Heart left ventricle (tissue), 16 donors: ENCODE data around the gene MYO1E. TPM values are rescaled to one million over a fixed set of nuclear protein-coding genes. Genes with fewer than 3 reads are reported as not detected.
A peak's percentile ranks its signal among the peaks of the same experiment; 100 is the strongest.

Source experiments
- ATAC-seq, 4 donors: fragments of 200-7000 bp; cut with Tn5 transposase; one replicate each; pipeline ENCODE4 v1.9.1; 2020 to 2022; ENCODE audit warnings: moderate library complexity in 4 of 4, mild to moderate bottlenecking in 3 of 4, moderate number of reproducible peaks in 1 of 4
- DNase-seq, 5 donors: peaks; one replicate each; pipeline ENCODE4 v3.0.0-alpha.2; 2020
- H3K27ac ChIP-seq, 12 donors: fragments of 200-600 bp; sonication (generic) in 4 of 12; one replicate each; pipeline versions ENCODE4 v1.5.0 to v1.8.0; 2016 to 2022; ENCODE audit warnings: mild to moderate bottlenecking in 2 of 12
- H3K27me3 ChIP-seq, 9 donors: fragments of 200-600 bp; sonication (generic) in 2 of 9; one replicate each; pipeline versions ENCODE4 v1.5.1 to v1.8.0; 2016 to 2022; ENCODE audit warnings: mild to moderate bottlenecking in 3 of 9
- H3K36me3 ChIP-seq, 9 donors: fragments of 200-600 bp; sonication (generic) in 2 of 9; one replicate each; pipeline versions ENCODE4 v1.5.0 to v1.8.0; 2018 to 2022; ENCODE audit warnings: mild to moderate bottlenecking in 2 of 9
- H3K4me1 ChIP-seq, 12 donors: fragments of 200-600 bp; sonication (generic) in 4 of 12; one replicate each; pipeline versions ENCODE4 v1.5.0 to v1.8.0; 2016 to 2022; ENCODE audit warnings: mild to moderate bottlenecking in 3 of 12
- H3K4me3 ChIP-seq, 12 donors: fragments of 200-600 bp; sonication (generic) in 4 of 12; one replicate each; pipeline versions ENCODE4 v1.5.0 to v1.8.0; 2017 to 2022; ENCODE audit warnings: mild to moderate bottlenecking in 9 of 12, moderate library complexity in 4 of 12
- H3K9me3 ChIP-seq, 12 donors: fragments of 200-600 bp; sonication (generic) in 4 of 12; one replicate each; pipeline versions ENCODE4 v1.5.0 to v1.8.0; 2016 to 2022; ENCODE audit warnings: mild to moderate bottlenecking in 1 of 12
- POLR2A ChIP-seq, 2 donors: fragments of 450-650 bp; IDR thresholded peaks; one replicate each; pipeline ENCODE4 v1.6.1; 2017; ENCODE audit warnings: antibody characterized with exemption in 2 of 2, mild to moderate bottlenecking in 2 of 2, moderate library complexity in 2 of 2
- WGBS, 4 donors: extraction: QIAGEN DNeasy Blood & Tissue Kit in 2 of 4; methylation state at CpG; one replicate each; pipeline versions ENCODE4 v1.1.5 to v1.1.7; 2013 to 2018; 5-methylcytosine and 5-hydroxymethylcytosine counted together
- intact Hi-C, 10 donors: fragments of 100-400 bp; cut with DNase I; formaldehyde crosslinking; loops; one replicate each; pipeline versions ENCODE4 v1.11.1 to v1.14.2; 2022
- polyA plus RNA-seq, 2 donors: library from polyadenylated mRNA; stranded (reverse); fragments of 200-250 nt; gene quantifications; one replicate each; pipeline ENCODE4 v1.2.3, GENCODE V29; 2013
- total RNA-seq, 9 donors: library from RNA; depleted of rRNA in 2 of 9; stranded (reverse); fragments of >200 nt in 2 of 9; fragmentation: NEBNext Ultra II Directional in 3 of 9; extraction: Animal tissue kit (Norgen Biotek cat#: 25700) in 3 of 9; gene quantifications; one replicate each; pipeline versions ENCODE4 v1.1.0 to v1.2.4, GENCODE V29; 2016 to 2023
- TF ChIP-seq, protein P1 (sequence below), 12 donors: fragments of 200-600 bp; sonication (generic) in 4 of 12; IDR thresholded peaks; one replicate each; pipeline versions ENCODE4 v1.5.0 to v1.8.0; 2018 to 2022; ENCODE audit warnings: antibody characterized with exemption in 12 of 12, mild to moderate bottlenecking in 5 of 12
- donor health status: ischemic (EF 13 %, LVEDD 7.1; RV severe dilation, severe dysfunction).
- donor health status: healthy with polysubstance abuse.
- donor health status: DM: no; HTN: yes; CAD: no.
- donor health status: DM: no; HTN: no; CAD: no.
- donor health status: ischemic (EF 25% LVEDD 6.9; RV normal size, moderate dysfunction).
- donor health status: ischemic (EF 25% LVEDD 5.7; RV mildly dilated, moderate dysfunction).
- donor health status: healthy.
- donor health status: DM: yes; HTN: yes; CAD: no.
- donor health status: ischemic (EF 35%, LVEDD 5.7; RV mildly dilated, moderate dysfunction).
- donor health status: nonischemic (EF 11% LVEDD 7.7; RV severe dilation, severe dysfunction).
- donor health status: DM: yes; HTN: yes; CAD: no.
- donor health status: PGD.
- donor health status: ischemic (EF 29% LVEDD 5.4; RV normal size, mild dysfunction).
- donor health status: nonischemic (EF 23%, LVEDD 6.1; RV moderate dilation, normal function).

The MYO1E gene
- total and polyA plus RNA-seq, 11 donors: 8.5 to 98.6 (median 25.2) TPM

DNA sequence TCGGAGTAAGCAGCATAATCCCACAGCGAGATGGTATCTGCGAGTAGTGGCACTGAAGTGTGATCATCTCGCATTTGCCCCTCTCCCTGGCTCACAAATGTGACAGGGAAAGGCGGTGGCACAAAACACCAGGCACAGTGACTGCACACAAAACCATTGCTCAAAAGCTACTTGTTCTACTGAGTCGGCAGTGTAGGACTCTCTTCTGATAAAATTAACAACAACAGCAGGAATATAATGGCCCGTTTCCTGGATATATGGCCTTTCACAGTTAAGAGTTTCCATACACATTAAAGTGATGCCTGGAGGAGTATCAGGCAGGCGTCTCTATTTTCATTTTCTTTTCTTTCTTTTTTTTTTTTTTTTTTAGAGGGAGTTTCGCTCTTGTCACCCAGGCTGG lies 69.0 kb downstream of the MYO1E start:
- WGBS, 4 donors: 91 to 94% (median 92%) methylated on average over 9 of the region's 9 CpGs
- no peak for DNase-seq
- no peak for ATAC-seq
- Histone ChIP-seq H3K27ac (no peak overlapping the region), H3K9me3 (no peaks in the 10 kb centered on the region), H3K4me1 (peaks cover 0 to 59% (median 7%) of the 10 kb centered on the region in 12 donors), H3K4me3 (no peak overlapping the region), H3K27me3 (no peaks in the 10 kb centered on the region), H3K36me3 (no peaks in the 10 kb centered on the region)
- TF ChIP-seq POLR2A (IDR thresholded peaks at IDR 0.05): no peak
- TF ChIP-seq, protein P1, sequence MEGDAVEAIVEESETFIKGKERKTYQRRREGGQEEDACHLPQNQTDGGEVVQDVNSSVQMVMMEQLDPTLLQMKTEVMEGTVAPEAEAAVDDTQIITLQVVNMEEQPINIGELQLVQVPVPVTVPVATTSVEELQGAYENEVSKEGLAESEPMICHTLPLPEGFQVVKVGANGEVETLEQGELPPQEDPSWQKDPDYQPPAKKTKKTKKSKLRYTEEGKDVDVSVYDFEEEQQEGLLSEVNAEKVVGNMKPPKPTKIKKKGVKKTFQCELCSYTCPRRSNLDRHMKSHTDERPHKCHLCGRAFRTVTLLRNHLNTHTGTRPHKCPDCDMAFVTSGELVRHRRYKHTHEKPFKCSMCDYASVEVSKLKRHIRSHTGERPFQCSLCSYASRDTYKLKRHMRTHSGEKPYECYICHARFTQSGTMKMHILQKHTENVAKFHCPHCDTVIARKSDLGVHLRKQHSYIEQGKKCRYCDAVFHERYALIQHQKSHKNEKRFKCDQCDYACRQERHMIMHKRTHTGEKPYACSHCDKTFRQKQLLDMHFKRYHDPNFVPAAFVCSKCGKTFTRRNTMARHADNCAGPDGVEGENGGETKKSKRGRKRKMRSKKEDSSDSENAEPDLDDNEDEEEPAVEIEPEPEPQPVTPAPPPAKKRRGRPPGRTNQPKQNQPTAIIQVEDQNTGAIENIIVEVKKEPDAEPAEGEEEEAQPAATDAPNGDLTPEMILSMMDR (IDR thresholded peaks at IDR 0.05): no peak
- intact Hi-C loops: no loop called here

DNA sequence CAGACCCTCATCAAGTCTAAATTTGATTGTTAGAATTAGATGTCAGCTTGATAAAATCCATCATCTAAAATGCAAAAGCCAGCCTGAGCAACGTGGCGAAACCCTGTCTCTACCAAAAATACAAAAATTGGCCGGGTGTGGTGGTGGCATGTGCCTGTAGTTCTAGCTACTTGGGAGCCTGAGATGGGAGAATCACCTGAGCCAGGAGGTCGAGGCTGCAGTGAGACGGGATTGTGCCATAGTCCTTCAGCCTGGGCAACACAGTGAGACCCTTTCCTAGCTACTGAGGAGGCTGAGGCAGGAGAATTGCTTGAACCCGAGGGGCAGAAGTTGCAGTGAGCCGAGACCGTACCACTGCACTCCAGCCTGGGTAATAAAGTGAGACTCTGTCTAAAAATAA lies 69.5 kb downstream of the MYO1E start:
- H3K27ac ChIP-seq: no peak overlapping the region
- no peak overlapping the region for H3K4me3 ChIP-seq
- intact Hi-C loops: no loop called here
- no peaks in the 10 kb centered on the region for H3K27me3 ChIP-seq
- H3K9me3 ChIP-seq: no peaks in the 10 kb centered on the region
- DNase-seq (no peak), ATAC-seq (no peak)
- TF ChIP-seq POLR2A (IDR thresholded peaks at IDR 0.05): no peak
- TF ChIP-seq, protein P1 (IDR thresholded peaks at IDR 0.05): no peak
- no peaks in the 10 kb centered on the region for H3K36me3 ChIP-seq
- H3K4me1 ChIP-seq: peaks cover 0 to 60% (median 7%) of the 10 kb centered on the region in 12 donors
- WGBS, 4 donors: 91 to 94% (median 93%) methylated on average over 8 of the region's 8 CpGs

DNA sequence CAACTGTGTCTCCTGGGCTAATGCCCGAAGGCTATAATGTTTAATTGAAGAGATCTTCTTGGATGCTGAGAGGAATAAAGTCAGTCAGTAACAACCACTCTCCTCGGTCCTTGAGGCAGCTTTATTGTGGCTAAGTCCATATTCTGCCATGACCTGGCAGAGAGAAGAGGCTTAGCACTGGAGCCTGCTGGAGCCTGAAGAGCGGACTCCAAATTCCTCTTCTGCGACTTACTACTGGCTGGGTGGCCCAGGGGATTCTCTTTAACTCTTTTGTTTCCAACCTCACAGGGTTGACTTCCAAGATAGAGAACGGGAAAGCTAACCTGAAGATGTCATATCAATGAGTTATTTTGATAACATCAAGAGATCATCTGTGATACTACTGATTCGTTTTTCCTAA lies 71.1 kb downstream of the MYO1E start:
- ATAC-seq: no peak
- intact Hi-C loops: no loop called here
- H3K27ac ChIP-seq: no peak overlapping the region
- TF ChIP-seq, protein P1 (IDR thresholded peaks at IDR 0.05): no peak
- no peak for TF ChIP-seq POLR2A (IDR thresholded peaks at IDR 0.05)
- no peaks in the 10 kb centered on the region for H3K36me3 ChIP-seq
- no peak overlapping the region for H3K4me3 ChIP-seq
- peaks cover 0 to 53% (median 8%) of the 10 kb centered on the region in 12 donors for H3K4me1 ChIP-seq
- no peaks in the 10 kb centered on the region for H3K27me3 ChIP-seq
- H3K9me3 ChIP-seq: no peaks in the 10 kb centered on the region
- 85 to 88% (median 86%) methylated on average over 6 of the region's 6 CpGs for WGBS, 4 donors
- no peak for DNase-seq

DNA sequence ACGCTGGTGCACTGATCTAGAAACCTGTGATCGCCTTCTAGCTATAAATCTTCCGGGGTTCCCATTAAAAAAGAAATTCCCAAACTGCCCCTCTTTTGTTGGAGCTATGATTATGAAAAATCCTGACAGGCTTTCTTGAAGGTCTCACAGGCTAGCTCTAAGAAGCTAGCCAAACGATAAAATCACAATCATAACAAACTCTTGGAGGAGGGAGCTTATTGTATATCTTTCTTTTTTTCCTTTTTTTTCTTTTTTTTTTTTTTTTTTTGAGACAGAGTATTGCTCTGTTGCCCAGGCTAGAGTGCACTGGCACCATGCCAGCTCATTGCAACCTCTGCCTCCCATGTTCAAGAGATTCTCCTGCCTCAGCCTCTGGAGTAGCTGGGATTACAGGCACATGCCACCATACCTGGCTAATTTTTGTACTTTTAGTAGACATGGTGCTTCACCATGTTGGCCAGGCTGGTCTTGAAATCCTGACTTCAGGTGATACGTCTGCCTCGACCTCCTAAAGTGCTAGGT lies 72.0 kb downstream of the MYO1E start:
- H3K9me3 ChIP-seq: no peaks in the 10 kb centered on the region
- H3K4me1 ChIP-seq: peaks cover 0 to 56% (median 17%) of the 10 kb centered on the region in 12 donors
- H3K27me3 ChIP-seq: no peaks in the 10 kb centered on the region
- peak overlapping the region in 4 of 12 donors; percentile 0 to 23 (median 10) for H3K4me3 ChIP-seq
- H3K27ac ChIP-seq: peak overlapping the region in 9 of 12 donors; percentile 4 to 82 (median 24)
- 59 to 66% (median 62%) methylated on average over 6 of the region's 6 CpGs for WGBS, 4 donors
- TF ChIP-seq, protein P1 (IDR thresholded peaks at IDR 0.05): no peak
- TF ChIP-seq POLR2A (IDR thresholded peaks at IDR 0.05): no peak
- no peaks in the 10 kb centered on the region for H3K36me3 ChIP-seq
- intact Hi-C loops: no loop called here
- no peak for ATAC-seq
- DNase-seq: peak in 2 of 5 donors; percentile 35 to 60
